HG03097 (cell line): ENCODE measurements around the gene CYP11A1.

Experiments
- ATAC-seq: cut with Tn5 transposase; IDR thresholded peaks from one replicate; pipeline ENCODE4 v1.9.1; 2021; ENCODE audit not compliant: unreplicated experiment, low FRiP score

The CYP11A1 gene

GRCh38 chr15:74328331-74329056, 39.0 kb downstream of the CYP11A1 start:
- no peak for ATAC-seq

- ATAC-seq, result no peak
Measured at GRCh38 chr15:74327756-74328155, 39.7 kb downstream of the CYP11A1 start.

- no peak for ATAC-seq
Measured at GRCh38 chr15:74326746-74327145, 40.7 kb downstream of the CYP11A1 start.

DNA sequence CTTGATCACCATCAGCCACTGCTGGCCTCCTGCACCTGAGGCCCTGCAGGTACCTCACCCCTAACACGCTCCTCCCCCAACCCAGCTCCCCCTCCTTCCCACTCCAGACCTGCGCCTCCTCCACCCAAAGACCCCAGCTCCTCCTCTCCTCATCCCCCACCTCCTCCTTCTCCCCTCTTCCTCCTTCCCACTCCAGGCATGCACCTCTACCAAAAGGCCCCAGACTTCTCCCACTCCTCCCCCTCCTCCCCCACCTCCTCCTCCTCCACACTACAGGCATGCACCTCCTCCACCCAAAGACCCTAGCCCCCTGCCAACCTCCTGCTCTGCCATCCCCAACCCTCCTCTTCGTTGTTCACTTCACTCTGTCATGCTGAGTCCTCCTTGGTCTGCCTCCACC, 42.7 kb downstream of the CYP11A1 start:
- no peak for ATAC-seq

- ATAC-seq, result no peak
Measured at GRCh38 chr15:74322558-74323180, 44.8 kb downstream of the CYP11A1 start.

GRCh38 chr15:74320352-74321247, 46.8 kb downstream of the CYP11A1 start:
- ATAC-seq, result no peak

DNA sequence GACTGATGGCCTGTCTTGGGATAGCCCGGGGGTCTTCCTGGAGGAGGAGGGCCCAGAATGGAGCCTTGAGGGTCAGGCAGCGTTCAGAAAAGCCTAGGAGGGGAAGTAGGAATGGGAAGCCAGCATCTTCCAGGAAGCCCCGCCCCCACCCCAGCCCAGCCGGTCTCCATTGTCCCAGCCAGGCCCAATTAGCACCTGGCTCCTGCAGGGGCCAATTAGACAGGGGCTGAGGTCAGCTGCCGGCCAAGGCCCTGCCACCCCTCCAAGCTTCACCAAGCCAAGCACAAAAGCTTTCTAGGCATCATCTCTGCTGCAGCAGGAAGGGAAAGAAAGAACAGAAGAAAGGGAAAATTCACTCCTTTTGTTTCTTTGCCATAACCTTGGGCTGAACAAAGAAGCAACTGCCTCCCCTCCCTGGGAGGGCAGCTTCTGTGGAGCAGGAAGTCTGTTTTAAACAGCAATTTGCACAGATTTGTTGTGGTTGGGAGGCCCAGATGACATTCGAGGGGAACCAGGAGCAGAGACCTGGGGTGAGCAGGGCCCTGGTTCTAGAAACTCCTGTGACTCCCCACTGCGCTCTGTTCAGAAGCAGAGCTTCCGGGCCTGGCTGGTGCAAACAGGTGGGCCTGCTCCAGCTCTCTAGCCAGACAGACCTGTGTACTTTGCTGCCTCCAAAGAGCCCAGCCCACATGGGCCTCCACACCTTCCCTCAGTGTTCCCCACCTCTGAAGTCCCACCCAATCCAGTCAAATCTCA, 47.7 kb downstream of the CYP11A1 start:
- no peak for ATAC-seq

- ATAC-seq, result no peak
Measured at GRCh38 chr15:74319138-74319460, 48.3 kb downstream of the CYP11A1 start.

DNA sequence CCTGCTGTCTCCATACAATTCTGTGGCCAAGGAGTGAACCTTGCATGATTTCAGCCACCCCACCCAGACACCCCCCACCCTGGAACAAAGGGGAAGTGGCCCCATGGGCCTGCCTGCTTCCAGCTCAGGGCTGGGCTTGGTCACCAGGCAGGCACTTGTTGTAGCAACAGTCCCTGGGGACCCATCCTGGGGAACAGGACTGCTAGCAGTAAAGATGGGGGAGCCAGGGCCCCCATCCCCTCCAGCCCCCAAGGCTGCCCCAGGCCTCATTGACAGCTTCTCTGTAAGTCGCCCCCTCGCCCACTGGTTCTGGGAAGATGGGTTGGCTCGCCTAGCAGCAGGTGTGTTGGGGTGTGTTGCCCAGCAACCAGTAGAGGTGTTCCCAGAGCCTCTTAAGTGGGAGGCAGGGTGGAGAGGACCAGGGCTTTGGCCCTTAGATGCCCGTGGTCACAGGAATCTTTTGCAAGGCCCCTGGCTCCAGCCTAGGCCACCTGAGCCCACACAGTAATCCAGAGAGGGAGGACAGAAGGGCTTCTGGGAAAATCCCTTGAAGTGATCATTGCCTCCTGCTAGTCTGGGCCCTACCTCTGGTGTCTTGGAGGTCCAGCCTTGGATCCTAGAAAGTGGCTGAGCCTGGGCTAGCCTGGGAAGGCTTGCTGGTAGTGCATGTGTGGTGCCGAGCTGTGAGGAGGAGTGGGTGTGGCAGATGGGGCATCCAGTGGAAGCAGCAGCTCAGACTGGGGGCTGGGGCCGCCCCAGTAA, 48.9 kb downstream of the CYP11A1 start:
- ATAC-seq, result no peak

DNA sequence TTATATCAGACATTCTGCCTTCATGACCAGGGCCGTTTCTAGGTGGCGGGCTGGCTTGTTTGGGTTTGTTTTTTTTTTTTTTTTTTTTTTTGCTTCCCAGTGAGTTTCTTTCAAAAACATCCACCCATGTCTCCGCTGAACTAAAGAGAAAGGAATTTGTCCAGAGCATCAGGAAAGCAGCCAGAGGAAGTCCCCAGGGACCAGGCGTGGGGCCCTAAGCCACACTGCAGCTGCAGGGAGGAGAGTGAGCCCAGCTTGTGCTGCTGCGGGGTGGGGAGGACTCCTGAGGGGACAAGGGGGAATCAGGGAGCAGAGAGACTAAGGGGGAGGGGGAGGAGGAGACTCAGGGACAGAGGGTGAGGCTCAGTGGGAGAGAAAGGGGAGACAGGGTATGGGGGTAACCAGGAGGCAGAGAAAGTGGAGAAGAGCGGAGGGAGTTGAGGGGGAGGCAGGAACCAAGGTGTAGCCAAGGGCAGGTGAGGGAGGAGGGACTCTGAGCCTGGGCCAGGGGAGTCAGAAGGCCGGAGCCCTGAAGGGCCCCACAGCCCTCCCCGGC, 49.5 kb downstream of the CYP11A1 start:
- ATAC-seq, result no peak

GRCh38 chr15:74316141-74316540, 51.3 kb downstream of the CYP11A1 start:
- ATAC-seq, result no peak

GRCh38 chr15:74315626-74316025, 51.8 kb downstream of the CYP11A1 start:
- ATAC-seq, result no peak

DNA sequence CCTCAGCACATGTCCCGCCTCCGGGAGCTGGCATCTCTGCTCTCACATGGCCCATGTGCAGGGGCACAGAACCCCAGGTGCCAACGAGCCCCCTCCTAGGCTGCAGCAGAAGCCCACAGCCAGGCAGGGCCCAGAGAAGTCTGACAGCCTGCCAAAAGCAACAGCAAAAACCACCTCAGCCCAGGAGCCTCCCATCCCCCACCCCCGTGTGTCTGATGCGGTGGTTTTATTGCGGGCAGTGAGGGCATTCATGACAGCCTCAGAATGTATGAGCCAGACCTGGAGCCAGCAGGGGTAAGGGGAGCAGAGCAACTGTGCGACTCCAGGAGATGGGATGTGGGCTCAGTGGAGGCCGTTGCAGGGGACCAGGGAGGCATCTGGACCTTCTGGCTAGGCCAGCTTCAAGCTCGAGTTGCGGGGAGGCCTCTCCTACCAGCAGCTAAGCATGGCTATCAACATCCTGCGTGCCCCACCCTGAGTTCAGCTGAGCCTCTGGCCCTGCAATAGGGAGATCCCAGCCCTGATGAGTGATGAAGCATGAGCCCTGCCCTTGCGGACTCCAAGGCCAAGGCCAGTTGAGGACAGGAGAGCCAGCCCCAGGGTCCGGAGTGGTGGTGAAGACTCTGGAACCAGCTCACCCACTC, 52.5 kb downstream of the CYP11A1 start:
- ATAC-seq, result no peak

GRCh38 chr15:74313889-74314288, 53.6 kb downstream of the CYP11A1 start:
- no peak for ATAC-seq

DNA sequence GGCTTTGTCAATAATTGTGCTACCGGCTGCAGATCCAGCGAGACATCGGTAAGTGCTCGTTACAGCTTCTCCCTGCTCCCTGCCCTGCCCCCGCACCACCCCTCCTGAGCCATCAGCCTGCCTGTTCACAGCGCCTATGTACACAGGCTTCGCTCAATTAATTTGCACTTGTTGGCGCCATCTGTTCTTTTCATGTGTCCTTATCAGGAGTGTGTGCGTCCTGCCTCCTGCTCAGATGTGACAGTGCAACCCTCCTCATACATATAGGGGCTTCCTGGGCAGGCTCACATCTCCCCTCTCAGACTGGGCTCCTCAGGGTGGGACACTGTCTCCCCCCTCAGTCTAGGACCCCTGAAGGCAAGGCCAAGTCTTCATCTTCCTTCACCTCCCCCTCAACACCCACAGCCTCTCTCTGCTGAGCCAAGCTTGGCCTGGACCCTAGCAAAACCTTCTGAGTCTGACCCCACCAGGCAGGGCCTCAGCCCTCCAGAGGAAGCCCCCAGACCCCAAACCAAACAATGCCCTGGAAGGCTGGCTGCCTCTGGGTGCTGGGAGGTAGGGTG, 54.9 kb downstream of the CYP11A1 start:
- no peak for ATAC-seq

GRCh38 chr15:74311734-74312444, 55.6 kb downstream of the CYP11A1 start:
- no peak for ATAC-seq

DNA sequence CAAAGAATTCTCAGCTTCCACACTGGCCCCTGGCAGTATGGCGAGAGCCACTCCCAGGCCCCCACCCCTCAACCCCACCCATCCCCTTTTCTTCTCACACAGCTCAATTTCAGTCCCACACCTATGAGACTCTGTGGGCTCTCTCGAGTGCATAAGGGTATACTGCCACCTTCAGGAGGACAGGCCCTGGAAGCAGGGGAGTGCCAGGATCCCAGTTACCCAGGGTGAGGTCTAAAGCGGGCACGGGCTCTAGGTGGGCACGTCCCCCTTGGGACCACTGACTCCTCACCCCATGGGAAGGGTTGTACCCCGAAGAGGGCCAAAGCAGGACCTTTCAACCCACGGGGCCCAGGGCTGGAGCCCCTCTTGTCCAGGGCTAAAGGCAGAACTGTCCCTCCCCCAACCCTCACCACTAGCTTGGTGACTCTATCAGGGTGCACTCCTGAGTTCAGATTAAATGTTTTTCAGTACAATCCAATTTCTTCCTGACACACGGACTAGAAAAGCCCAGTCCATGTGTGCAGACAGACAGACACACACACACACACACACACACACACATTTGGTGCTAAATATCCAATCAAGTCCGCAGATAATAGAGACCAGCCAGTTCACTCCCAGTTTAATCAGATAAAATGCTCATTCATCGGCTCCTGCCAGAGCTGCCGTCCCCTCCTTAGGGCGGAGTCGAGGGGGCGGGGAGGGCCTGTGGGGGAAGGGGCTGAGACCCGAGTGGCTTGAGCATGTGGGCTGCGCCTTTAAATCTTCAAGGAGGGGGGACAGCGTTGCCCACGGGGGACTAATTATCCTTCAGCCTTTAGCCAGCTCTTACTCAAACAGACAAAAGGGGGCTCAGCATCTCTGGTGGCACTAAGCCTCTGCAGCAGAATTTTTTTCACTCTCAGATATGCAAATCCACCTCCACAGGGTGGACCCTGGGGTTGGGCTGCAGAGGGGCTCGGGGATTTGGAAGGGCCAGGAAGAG, 59.3 kb downstream of the CYP11A1 start:
- ATAC-seq, result no peak
